WERI-Rb-1 (cell line): Measurements from ENCODE around the gene CAMTA1.
"Not testable (repeated sequence)": the region's sequence is repeated elsewhere in the genome, so short reads cannot be mapped to it uniquely, and the experiment has no call there.

Source experiments
- DNase-seq: peaks from one replicate; pipeline ENCODE4 v3.0.0-alpha.2; 2020
- H3K27ac ChIP-seq: fragments of 250-450 bp; sonication (Bioruptor Pico); 2 replicates; pipeline ENCODE4 v1.5.1; 2020; ENCODE audit warnings: mild to moderate bottlenecking, moderate library complexity
- H3K27me3 ChIP-seq: fragments of 250-450 bp; sonication (Bioruptor Pico); 2 replicates; pipeline ENCODE4 v1.5.1; 2021; ENCODE audit warnings: mild to moderate bottlenecking, low read depth, moderate library complexity; ENCODE audit not compliant: insufficient read depth, severe bottlenecking
- H3K36me3 ChIP-seq: fragments of 250-450 bp; sonication (Bioruptor Pico); 2 replicates; pipeline ENCODE4 v1.5.1; 2020; ENCODE audit warnings: mild to moderate bottlenecking, moderate library complexity
- H3K4me3 ChIP-seq: 2 replicates; pipeline ENCODE4 v1.5.1; 2011; ENCODE audit warnings: low read depth, mild to moderate bottlenecking, control low read depth, low read length
- H3K9me3 ChIP-seq: fragments of 250-450 bp; sonication (Bioruptor Pico); 2 replicates; pipeline ENCODE4 v1.5.1; 2021; ENCODE audit warnings: mild to moderate bottlenecking, moderate library complexity; ENCODE audit not compliant: severe bottlenecking
- CTCF ChIP-seq: IDR thresholded peaks from 2 replicates; pipeline ENCODE4 v1.5.1; 2011; ENCODE audit warnings: low read depth, mild to moderate bottlenecking, control low read depth, inconsistent platforms, low read length

The CAMTA1 gene

DNA sequence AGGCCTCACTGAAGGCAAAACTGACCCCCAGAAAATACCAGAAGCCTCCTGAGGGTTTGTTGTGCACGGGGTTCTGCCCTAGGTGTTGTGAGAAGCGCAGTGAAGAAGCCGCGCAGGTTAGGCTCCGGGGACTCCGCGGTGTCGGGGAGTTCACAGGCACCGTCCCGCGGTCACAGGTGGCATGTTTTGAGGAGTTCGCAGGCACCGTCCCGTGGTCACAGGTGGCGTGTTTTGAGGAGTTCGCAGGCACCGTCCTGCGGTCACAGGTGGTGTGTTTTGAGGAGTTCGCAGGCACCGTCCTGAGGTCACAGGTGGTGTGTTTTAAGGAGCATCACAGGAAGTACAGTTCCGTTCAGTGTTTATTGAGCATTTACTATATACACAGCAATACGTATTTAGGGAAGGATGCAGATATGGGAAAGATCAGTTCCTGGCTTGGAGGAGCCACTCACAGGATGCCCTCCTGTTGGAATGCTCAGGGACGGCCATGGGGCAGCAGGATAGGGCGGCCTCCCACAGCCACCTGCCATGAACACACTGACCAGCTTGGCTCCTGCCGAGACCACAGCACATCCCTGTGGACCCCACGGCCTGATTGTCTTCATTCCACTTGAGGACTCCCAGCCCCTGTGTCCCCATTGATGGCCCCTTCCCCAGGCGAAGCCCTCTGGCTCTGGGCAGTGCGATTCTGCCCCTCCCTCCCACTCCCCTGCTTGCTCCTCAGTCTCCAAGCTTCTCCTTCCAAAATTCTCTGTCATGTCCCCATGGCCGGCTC is 899.8 kb downstream of the CAMTA1 start:
- Histone ChIP-seq H3K9me3 (no peaks in the 10 kb centered on the region), H3K36me3 (no peaks in the 10 kb centered on the region), H3K4me3 (no peak overlapping the region), H3K27me3 (no peaks in the 10 kb centered on the region), H3K27ac (no peak overlapping the region)
- no peak for TF ChIP-seq CTCF
- no peak for DNase-seq

DNA sequence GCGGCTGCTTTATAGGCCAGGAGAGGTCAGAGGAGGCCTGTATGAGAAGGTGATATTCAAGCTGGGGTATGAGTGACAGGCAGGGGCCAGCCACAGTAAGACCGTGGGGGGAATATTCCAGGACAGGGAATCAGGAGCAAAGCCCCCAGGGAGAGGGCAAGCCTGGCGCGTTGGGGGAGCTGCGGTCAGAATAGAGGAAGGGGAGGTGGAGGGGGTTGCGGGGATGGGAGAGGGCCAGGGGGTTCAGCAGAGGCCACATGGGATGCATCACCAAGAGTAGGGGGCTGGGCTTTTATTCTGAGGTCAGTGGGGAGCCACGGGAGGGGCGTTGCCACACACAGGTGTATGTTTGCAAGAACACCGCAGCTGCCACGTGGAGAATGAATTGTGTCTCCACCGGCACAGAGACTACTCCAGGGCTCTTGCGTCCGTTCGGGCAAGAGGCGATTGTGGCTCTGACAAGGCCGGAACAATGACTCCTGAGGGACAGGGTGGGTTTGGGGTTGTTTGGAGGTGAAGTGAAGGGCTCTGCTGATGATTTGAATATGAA is 901.1 kb downstream of the CAMTA1 start:
- no peaks in the 10 kb centered on the region for H3K9me3 ChIP-seq
- no peaks in the 10 kb centered on the region for H3K36me3 ChIP-seq
- no peak for DNase-seq
- TF ChIP-seq CTCF: no peak
- no peak overlapping the region for H3K27ac ChIP-seq
- H3K27me3 ChIP-seq: no peaks in the 10 kb centered on the region
- H3K4me3 ChIP-seq: no peak overlapping the region

GRCh38 chr1:7687411-7687810 is 902.2 kb downstream of the CAMTA1 start:
- no peaks in the 10 kb centered on the region for H3K9me3 ChIP-seq
- H3K27ac ChIP-seq: no peak overlapping the region
- no peak for TF ChIP-seq CTCF
- no peaks in the 10 kb centered on the region for H3K27me3 ChIP-seq
- no peak overlapping the region for H3K4me3 ChIP-seq
- no peak for DNase-seq
- H3K36me3 ChIP-seq: no peaks in the 10 kb centered on the region

- no peaks in the 10 kb centered on the region for H3K36me3 ChIP-seq
These were observed 903.4 kb downstream of the CAMTA1 start for GRCh38 chr1:7688659-7689058.

GRCh38 chr1:7689307-7689706 is 904.1 kb downstream of the CAMTA1 start:
- H3K36me3 ChIP-seq, DNase-seq, H3K9me3 ChIP-seq, H3K27me3 ChIP-seq, H3K27ac ChIP-seq, H3K4me3 ChIP-seq: not testable (repeated sequence)

More at GRCh38 chr1:7688659-7689058, 903.4 kb downstream of the CAMTA1 start:
- H3K9me3 ChIP-seq: peaks cover 5% of the 10 kb centered on the region
- no peak overlapping the region for H3K4me3 ChIP-seq
- DNase-seq: no peak
- no peaks in the 10 kb centered on the region for H3K27me3 ChIP-seq
- no peak for TF ChIP-seq CTCF
- H3K27ac ChIP-seq: no peak overlapping the region

GRCh38 chr1:7690076-7690475 is 904.8 kb downstream of the CAMTA1 start:
- TF ChIP-seq CTCF: no peak
- no peaks in the 10 kb centered on the region for H3K27me3 ChIP-seq
- no peak overlapping the region for H3K4me3 ChIP-seq
- no peak for DNase-seq
- no peaks in the 10 kb centered on the region for H3K36me3 ChIP-seq
- H3K27ac ChIP-seq: no peak overlapping the region
- H3K9me3 ChIP-seq: peaks cover 9% of the 10 kb centered on the region
